K562 (cell line): ENCODE measurements around the gene HMCN1. TPM values are rescaled to one million over a fixed set of nuclear protein-coding genes. Genes with fewer than 3 reads are reported as not detected.
"Not testable (repeated sequence)": the region's sequence is repeated elsewhere in the genome, so short reads cannot be mapped to it uniquely, and the experiment has no call there.

ENCODE experiments used
- ATAC-seq: fragments of 200-7000 bp; cut with Tn5 transposase; 3 replicates; pipeline ENCODE4 v1.9.1; 2020; ENCODE audit warnings: moderate library complexity
- BruUV-seq: library from RNA; stranded (reverse); fragments of 400-500 nt; replicated peaks from 2 replicates; lab custom pipeline; 2021; lab: Mats Ljungman, UMichigan
- CTCF ChIA-PET: fragments of 300-600 bp; formaldehyde crosslinking; extraction: SDS; loops from one replicate; lab custom pipeline; 2021; ENCODE audit warnings: low intra/inter-chr PET ratio; lab: Yijun Ruan, JAX
- POLR2A ChIA-PET: fragments of 300-600, 350-650 bp; sonication (Branson Sonifier 250); formaldehyde crosslinking; extraction: SDS; loops from one replicate; lab custom pipeline; 2021; ENCODE audit warnings: antibody characterized with exemption, inconsistent platforms; lab: Yijun Ruan, JAX
- DNase-seq, 4 experiments: peaks; one replicate each; pipeline versions ENCODE4 v3.0.0 to v3.0.0-alpha.2; 2011 to 2018; ENCODE audit warnings: low spot score in 3 of 4, mixed read lengths in 3 of 4; ENCODE audit errors: extremely low read depth in 1 of 4
- FAIRE-seq: peaks from 2 replicates; lab custom pipeline; 2011; peaks lifted over from hg19 to GRCh38; lab: Jason Lieb, UNC
- H2AFZ ChIP-seq: 2 replicates; pipeline ENCODE4 v1.6.0; 2011; ENCODE audit warnings: low read depth, low read length, control low read depth, inconsistent platforms
- H3K27ac ChIP-seq: fragments of 200-600 bp; 3 replicates; pipeline ENCODE4 v1.8.0; 2011; ENCODE audit warnings: low read depth, mild to moderate bottlenecking, control low read depth, inconsistent platforms, low read length, moderate library complexity, mixed read lengths; ENCODE audit errors: extremely low read depth
- H3K27me3 ChIP-seq, 2 experiments: fragments of 300-600 bp in 1 of 2; 2 replicates in 1 of 2; 3 replicates in 1 of 2; pipeline versions ENCODE4 v1.6.0 to v1.8.0; 2011; ENCODE audit warnings: inconsistent platforms in 2 of 2, low read length in 2 of 2, mild to moderate bottlenecking in 1 of 2, mixed read lengths in 1 of 2, moderate library complexity in 1 of 2; ENCODE audit not compliant: control insufficient read depth in 2 of 2, insufficient read depth in 2 of 2
- H3K36me3 ChIP-seq: fragments of 300-600 bp; 3 replicates; pipeline ENCODE4 v1.8.0; 2011; ENCODE audit warnings: mild to moderate bottlenecking, low read length, inconsistent platforms; ENCODE audit not compliant: control insufficient read depth, insufficient read depth
- H3K4me1 ChIP-seq, 2 experiments: fragments of 200-600 bp in 1 of 2; replicated peaks in 1 of 2; 2 replicates in 1 of 2; 3 replicates in 1 of 2; pipeline versions ENCODE4 v1.5.1 to v1.8.0; 2011; ENCODE audit warnings: inconsistent platforms in 2 of 2, low read length in 2 of 2, mild to moderate bottlenecking in 1 of 2, mixed read lengths in 1 of 2, moderate library complexity in 1 of 2; ENCODE audit not compliant: control insufficient read depth in 2 of 2, insufficient read depth in 2 of 2
- H3K4me2 ChIP-seq: 2 replicates; pipeline ENCODE4 v1.6.1; 2011; ENCODE audit warnings: low read length, control low read depth, inconsistent platforms, mixed read lengths; ENCODE audit not compliant: insufficient read depth
- H3K4me3 ChIP-seq: fragments of 200-600 bp; sonication (generic), shearing (Covaris generic); 2 replicates; pipeline ENCODE4 v1.5.1; 2016; ENCODE audit warnings: control low read depth, inconsistent platforms
- H3K79me2 ChIP-seq: fragments of 200-600 bp; 3 replicates; pipeline ENCODE4 v1.8.0; 2011; ENCODE audit warnings: low read length, inconsistent platforms; ENCODE audit not compliant: control insufficient read depth, insufficient read depth
- H3K9ac ChIP-seq, 2 experiments: 2 replicates each; pipeline versions ENCODE4 v1.6.0 to v1.6.1; 2011; ENCODE audit warnings: low read depth in 2 of 2, low read length in 2 of 2, control low read depth in 1 of 2, inconsistent platforms in 1 of 2, mild to moderate bottlenecking in 1 of 2, mixed read lengths in 1 of 2; ENCODE audit not compliant: insufficient read depth in 1 of 2
- H3K9me1 ChIP-seq: one replicate; pipeline ENCODE4 v1.6.0; 2011; ENCODE audit warnings: inconsistent platforms, mild to moderate bottlenecking, low read length, moderate library complexity; ENCODE audit not compliant: control insufficient read depth, insufficient read depth
- H3K9me3 ChIP-seq: replicated peaks from 2 replicates; pipeline ENCODE4 v1.5.1; 2011; ENCODE audit warnings: low read depth, low read length, inconsistent platforms; ENCODE audit not compliant: control insufficient read depth, insufficient read depth
- H4K20me1 ChIP-seq: replicated peaks from 2 replicates; pipeline ENCODE4 v1.6.1; 2011; ENCODE audit warnings: low read length, inconsistent platforms, mixed read lengths; ENCODE audit not compliant: control insufficient read depth, insufficient read depth
- RAD21 ChIP-seq, 2 experiments: fragments of 250-450 bp in 1 of 2; fragments of 450-650 bp in 1 of 2; sonication (Bioruptor Pico) in 1 of 2; formaldehyde crosslinking in 1 of 2; IDR thresholded peaks in 1 of 2; conservative IDR thresholded peaks in 1 of 2; 2 replicates each; pipeline versions ENCODE4 v1.4.0 to v1.8.0; 2020 to 2022; ENCODE audit warnings: mild to moderate bottlenecking in 2 of 2, moderate library complexity in 1 of 2
- RBM25 ChIP-seq: fragments of 200-400 bp; formaldehyde crosslinking; IDR thresholded peaks from 2 replicates; pipeline ENCODE4 v1.6.1; 2018; ENCODE audit warnings: low read length, low read depth, moderate library complexity; ENCODE audit not compliant: severe bottlenecking
- ZNF146 ChIP-seq: IDR thresholded peaks from one replicate; pipeline ENCODE4 v1.6.1; 2018; ENCODE audit warnings: missing compliant biosample characterization; ENCODE audit not compliant: unreplicated experiment
- WGBS: fragments of 100-300 bp; shearing (Covaris generic); methylation state at CpG from one replicate; pipeline ENCODE4 v1.1.6; 2016; ENCODE audit warnings: low coverage, mixed read lengths; ENCODE audit not compliant: insufficient coverage; ENCODE audit errors: missing lambda C conversion rate; 5-methylcytosine and 5-hydroxymethylcytosine counted together
- in situ Hi-C: fragments of 300-500 bp; cut with MboI; formaldehyde crosslinking; loops from 4 replicates; pipeline ENCODE4 v1.15.0; 2018; ENCODE audit warnings: inconsistent platforms, mixed read lengths
- intact Hi-C: fragments of 100-400 bp; cut with micrococcal nuclease; formaldehyde crosslinking; loops from 2 replicates; pipeline ENCODE4 v1.14.2; 2022
- polyA plus RNA-seq, 8 experiments: library from polyadenylated mRNA; depleted of rRNA in 4 of 8; stranded (reverse) in 5 of 8; unstranded in 3 of 8; fragments of >200 nt; fragmentation: Nextera tagmentation in 2 of 8; fragmentation: Illumina TruSeq in 1 of 8; extraction: Ambion mirVana in 2 of 8; extraction: Trizol in 1 of 8; gene quantifications; 2 replicates each; pipeline versions ENCODE4 v1.2.1 to v1.2.3, GENCODE V29; 2011 to 2014; ENCODE audit warnings: inconsistent platforms in 1 of 8, missing spikeins in 1 of 8
- total RNA-seq, 7 experiments: library from RNA; depleted of rRNA in 6 of 7; stranded (reverse); fragments of >200 nt in 6 of 7; fragmentation: Illumina TruSeq in 2 of 7; extraction: Trizol in 2 of 7; gene quantifications; 2 replicates each; pipeline versions ENCODE4 v1.2.1 to v1.2.3, GENCODE V29; 2011 to 2021; ENCODE audit warnings: low replicate concordance in 1 of 7
- TF ChIP-seq, protein P1 (sequence below): sonication (generic); formaldehyde crosslinking; IDR thresholded peaks from 2 replicates; pipeline ENCODE4 v1.8.1; 2022; ENCODE audit warnings: missing genetic modification reagents

HMCN1 gene
- total and polyA plus RNA-seq, 9 of the 15 experiments (the other 6 are each of a cell fraction or from before 2014, with no cell fraction given) = 0.07 to 0.36 (median 0.21) TPM

DNA sequence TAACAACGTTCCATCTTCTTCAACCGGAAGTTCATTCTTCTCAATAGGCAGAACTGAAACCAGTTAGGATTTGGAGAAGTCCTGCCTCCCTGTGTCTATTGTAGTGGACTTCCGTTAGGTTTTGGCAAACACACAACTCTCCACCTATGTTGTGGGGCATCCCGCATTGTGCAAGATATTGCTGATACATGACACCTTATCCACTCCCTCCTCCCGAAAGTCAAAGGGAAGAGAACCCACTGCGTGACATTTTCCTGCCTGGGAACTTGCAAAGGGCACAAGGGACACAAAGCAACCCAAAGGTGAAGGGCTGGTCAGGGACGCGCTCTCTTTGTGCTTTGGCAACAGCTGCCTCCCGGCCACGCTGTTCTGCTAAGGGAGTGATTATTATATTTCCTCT lies 476.1 kb downstream of the HMCN1 start:
- ChIA-PET POLR2A (no interaction called here), CTCF (interaction anchor here (0.9 kb wide), 1 partner anchor 212 kb away, joined by 3 read pairs; no protein-coding TSS in a partner anchor)
- Histone ChIP-seq H3K9me1 (no peaks in the 10 kb centered on the region), H3K27ac (no peak overlapping the region), H3K4me2 (no peak overlapping the region), H2AFZ (no peak overlapping the region), H3K4me1 (no peaks in the 10 kb centered on the region), H3K36me3 (no peaks in the 10 kb centered on the region), H3K27me3 (no peaks in the 10 kb centered on the region), H3K9me3 (no peaks in the 10 kb centered on the region), H4K20me1 (no peaks in the 10 kb centered on the region), H3K79me2 (no peaks in the 10 kb centered on the region), H3K9ac (no peak overlapping the region), H3K4me3 (no peak overlapping the region)
- 62% methylated on average over 10 of the region's 10 CpGs for WGBS
- FAIRE-seq (no peak), DNase-seq (no peak), ATAC-seq (no peak)
- in situ Hi-C loops (loop anchor here (25.0 kb wide), 1 partner anchor 398 kb away; no protein-coding TSS in a partner anchor), intact Hi-C loops (loop anchor here (10.0 kb wide), 1 partner anchor 555 kb away; no protein-coding TSS in a partner anchor)
- BruUV-seq = no TSS peak
- peak in 1 of 2 experiments; percentile 22; a peak in 1 of 4 replicates for TF ChIP-seq RAD21 (CRISPR knock-in tag; conservative IDR thresholded peaks at IDR 0.05 in 1 of 2, IDR thresholded peaks at IDR 0.05 in 1 of 2)
- TF ChIP-seq, protein P1, sequence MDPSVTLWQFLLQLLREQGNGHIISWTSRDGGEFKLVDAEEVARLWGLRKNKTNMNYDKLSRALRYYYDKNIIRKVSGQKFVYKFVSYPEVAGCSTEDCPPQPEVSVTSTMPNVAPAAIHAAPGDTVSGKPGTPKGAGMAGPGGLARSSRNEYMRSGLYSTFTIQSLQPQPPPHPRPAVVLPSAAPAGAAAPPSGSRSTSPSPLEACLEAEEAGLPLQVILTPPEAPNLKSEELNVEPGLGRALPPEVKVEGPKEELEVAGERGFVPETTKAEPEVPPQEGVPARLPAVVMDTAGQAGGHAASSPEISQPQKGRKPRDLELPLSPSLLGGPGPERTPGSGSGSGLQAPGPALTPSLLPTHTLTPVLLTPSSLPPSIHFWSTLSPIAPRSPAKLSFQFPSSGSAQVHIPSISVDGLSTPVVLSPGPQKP = no peak

- ATAC-seq, H2AFZ ChIP-seq, H3K9me1 ChIP-seq, H3K27me3 ChIP-seq, H3K9me3 ChIP-seq, BruUV-seq, H3K4me1 ChIP-seq, H3K4me3 ChIP-seq, FAIRE-seq, H4K20me1 ChIP-seq, H3K4me2 ChIP-seq, POLR2A ChIA-PET, H3K27ac ChIP-seq, DNase-seq, H3K36me3 ChIP-seq, H3K9ac ChIP-seq, H3K79me2 ChIP-seq: not testable (repeated sequence)
- intact Hi-C loops = loop anchor here (10.0 kb wide), 1 partner anchor 557 kb away; no protein-coding TSS in a partner anchor
- CTCF ChIA-PET = interaction anchor here (1.0 to 1.9 kb wide), 3 partner anchors 56 to 1406 kb away, joined by 5 to 10 read pairs (median 9); no protein-coding TSS in a partner anchor
- in situ Hi-C loops = loop anchor here (25.0 kb wide), 1 partner anchor 399 kb away; no protein-coding TSS in a partner anchor
- peak; percentile 11 for TF ChIP-seq RBM25
- peak; percentile 73 for TF ChIP-seq ZNF146 (CRISPR knock-in tag)
Observed at GRCh38 chr1:186211583-186211982, 477.4 kb downstream of the HMCN1 start.
